ENCODE measurements around the gene ATG13.

Gene ATG13

DNA sequence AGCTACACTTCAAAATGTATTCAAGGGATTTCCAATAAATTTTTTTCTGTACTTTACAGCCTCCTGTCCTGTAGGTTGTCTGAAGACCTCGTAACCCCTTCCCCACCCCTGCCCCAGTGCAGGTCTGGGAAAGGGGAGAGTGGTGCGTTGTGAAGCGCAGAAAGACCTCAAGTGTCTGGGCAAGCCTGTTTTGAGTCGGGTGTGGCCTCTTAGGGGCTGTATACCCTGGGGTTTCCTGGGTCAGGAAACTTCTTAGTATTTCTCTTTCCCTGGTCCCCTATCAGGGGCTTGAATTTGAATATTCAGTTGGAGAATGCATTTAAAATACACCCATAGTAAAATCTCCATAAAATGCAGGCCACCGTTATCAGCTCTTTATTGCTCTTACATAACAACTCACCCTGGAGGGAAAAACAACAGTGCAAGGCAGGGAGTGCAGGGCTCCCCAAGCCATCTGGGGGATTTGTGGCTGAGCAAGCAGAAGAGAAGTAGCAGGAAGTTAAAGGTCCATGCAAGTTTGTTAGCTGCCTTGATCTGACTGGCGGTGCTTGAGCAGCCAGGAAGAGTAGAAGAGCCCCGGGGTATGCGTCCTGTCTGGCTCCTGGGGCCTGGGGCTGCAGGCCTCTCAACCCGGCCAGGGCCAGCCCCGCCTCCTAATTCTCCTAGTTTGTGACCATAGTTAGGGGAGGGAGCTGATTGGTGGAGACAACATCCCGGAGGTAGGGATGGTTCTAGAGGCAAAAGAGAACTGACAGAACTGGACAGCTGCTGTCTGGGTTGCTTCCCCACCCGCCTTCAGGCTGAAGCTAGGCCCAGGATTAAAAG lies 57.3 kb downstream of the ATG13 start:
- in situ Hi-C loops (cut with MboI; ENCODE audit: low sequenced_read_pairs) = no loop called here

DNA sequence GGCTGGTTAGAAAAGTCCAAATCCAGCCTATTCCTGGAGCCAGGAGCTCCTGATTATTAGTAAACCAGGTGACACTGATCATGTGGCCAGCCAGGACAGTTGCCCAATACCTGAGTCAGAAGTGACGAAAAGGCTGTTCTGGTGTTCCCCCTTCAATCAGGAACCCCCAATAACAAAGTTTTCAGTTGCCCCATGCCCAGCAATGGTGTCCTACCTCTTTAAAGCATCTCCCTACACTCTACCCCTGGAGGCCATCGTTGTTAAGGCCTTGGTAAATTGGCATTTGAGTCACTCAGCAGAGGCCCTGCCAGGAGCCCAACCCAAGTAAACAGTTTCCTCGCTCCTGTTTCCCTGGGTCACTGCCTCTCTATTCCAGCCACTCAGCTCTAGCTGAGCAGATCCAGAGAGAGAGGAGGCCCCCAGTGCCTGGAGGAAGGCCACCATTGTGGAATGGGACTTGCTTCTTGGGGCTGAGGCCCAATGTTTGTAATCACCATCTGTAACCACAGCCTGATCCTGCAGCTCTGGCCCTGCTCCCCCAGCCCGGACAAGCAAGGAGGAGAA lies 58.0 kb downstream of the ATG13 start:
- in situ Hi-C loops (cut with MboI; ENCODE audit: low sequenced_read_pairs) = no loop called here

- in situ Hi-C loops (cut with MboI; ENCODE audit: low sequenced_read_pairs) = no loop called here
Observed at GRCh38 chr11:46675949-46676348, 58.6 kb downstream of the ATG13 start.

- in situ Hi-C loops (cut with MboI; ENCODE audit: low sequenced_read_pairs) = no loop called here
Observed at GRCh38 chr11:46676436-46677158, 59.2 kb downstream of the ATG13 start.

DNA sequence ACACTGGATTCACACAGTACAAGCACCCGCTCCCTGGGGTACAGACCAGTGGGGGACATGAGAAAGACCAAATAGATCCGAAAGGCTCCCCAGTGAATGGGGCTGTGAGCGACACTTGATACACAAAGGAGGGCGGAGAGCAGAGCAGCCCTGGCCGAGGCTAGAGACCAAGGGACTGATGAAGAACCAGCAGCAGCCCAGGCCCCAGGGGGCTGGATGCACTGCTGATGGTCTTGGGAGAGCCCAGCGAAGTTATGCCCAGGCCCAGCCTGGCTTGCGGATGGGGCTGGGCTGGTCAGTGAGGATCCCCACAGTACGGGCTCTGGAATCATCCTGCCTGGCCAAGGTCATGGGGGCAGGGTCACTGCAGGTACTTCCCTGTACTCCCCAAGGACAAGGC lies 59.8 kb downstream of the ATG13 start:
- in situ Hi-C loops (cut with MboI; ENCODE audit: low sequenced_read_pairs) = no loop called here

DNA sequence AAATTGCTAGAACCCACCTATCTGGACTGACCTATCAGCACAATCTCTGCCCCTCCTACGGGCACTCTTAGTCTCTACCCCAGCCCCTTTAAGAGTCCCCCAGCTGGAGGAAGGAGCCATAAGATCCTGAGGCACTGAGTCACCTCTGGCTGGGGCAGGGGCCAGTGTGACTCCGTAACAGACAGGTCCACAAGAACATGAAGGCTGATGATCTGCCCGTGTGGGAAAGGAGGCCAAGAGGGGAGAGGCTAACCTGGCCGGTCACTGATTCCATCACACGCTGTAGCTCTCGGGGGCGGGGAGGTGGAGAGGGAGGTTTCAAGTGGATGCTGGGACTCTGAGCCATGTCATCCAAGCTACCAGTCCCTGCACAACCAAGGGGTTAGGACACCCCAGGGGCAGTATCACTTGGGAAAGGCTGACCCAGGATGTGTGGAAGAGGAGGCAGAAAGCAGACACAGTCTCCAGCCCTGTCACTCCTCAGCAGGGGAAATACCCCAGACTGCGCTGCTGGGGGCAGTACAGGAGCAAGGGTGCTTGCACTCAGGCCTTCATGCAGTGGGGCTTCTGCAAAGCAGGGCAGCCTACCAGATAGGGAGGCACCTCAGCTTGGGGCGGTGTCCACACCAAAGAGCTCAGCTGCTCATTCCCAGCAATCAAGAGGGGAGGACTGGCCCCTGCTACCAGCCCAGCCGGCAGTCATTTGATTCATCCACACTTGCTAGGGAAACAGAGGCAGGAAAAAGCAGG lies 60.8 kb downstream of the ATG13 start:
- in situ Hi-C loops (cut with MboI; ENCODE audit: low sequenced_read_pairs) = no loop called here

GRCh38 chr11:46678741-46679130 lies 61.4 kb downstream of the ATG13 start:
- in situ Hi-C loops (cut with MboI; ENCODE audit: low sequenced_read_pairs) = no loop called here

DNA sequence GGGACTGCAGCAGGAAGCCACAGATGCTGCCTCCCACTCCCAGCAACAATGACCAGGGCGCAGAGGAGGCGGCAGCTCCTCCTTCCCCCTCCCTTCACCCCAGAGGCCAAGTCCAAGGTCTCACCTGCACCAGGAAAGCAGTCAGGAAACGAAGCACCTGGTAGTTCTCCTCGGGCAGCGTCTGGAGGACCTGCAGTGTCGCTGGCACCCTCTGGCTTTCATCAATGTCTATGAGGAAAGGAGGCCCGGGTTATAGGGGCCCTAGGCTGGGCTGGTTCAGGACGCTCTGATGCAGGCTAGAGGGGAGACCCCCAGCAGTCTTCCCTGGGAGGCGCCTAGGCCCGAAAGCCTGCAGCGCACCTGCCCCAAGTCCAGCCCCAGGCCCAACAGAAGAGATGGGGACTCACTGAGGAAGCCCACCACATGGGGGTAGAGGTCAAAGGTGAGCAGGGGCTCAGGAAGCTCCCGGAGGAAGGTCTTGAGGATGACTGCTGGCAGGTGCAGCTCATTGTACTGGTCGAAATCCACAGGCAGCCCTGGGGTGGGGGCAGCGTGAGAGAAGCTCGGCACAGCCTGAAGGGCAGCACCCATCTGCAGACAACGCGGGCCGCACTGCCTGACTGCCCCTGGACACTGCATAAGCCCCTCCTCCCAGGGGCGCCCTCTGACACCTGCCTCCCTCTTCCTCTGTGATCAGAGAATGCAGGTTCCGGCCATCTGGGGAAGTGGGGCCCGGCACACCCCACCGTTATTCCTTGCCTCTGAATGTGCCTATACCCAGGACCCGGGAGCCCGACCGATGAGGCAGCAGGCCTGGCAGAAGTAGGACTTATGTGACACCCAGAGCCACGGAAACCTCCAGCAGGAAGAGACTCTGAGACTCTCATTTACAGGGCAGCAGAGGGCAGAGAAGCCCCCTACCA lies 62.1 kb downstream of the ATG13 start:
- in situ Hi-C loops (cut with MboI; ENCODE audit: low sequenced_read_pairs) = no loop called here

DNA sequence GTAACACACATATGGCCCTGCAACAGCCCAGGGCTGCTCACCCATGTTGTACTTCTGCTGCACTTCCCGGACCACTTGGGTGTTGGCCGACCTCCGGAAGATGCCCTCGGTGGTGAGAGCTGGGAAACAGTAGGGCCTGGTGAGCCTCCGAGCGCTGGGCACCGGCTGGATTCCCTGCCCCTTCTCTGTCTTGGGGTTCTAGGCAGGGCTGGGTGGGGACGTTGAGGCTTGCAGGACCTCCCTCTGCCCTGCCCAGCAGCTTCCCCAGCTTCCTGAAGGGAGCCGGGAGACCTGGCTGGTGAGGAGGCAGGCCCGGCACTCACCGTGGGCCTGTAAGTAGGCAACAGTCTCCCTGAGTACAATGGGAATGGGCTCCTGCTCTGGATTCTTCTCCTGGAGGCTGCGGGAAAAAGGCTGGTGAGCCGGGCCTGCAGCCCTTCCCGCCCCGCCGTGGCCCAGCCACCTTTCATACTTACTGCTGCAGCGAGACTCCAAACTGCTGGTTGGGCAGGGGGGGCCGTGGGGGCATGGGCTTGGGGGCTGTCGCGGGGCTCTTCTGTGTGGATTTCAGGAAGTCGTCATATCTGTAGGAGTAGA lies 62.9 kb downstream of the ATG13 start:
- in situ Hi-C loops (cut with MboI; ENCODE audit: low sequenced_read_pairs) = no loop called here

DNA sequence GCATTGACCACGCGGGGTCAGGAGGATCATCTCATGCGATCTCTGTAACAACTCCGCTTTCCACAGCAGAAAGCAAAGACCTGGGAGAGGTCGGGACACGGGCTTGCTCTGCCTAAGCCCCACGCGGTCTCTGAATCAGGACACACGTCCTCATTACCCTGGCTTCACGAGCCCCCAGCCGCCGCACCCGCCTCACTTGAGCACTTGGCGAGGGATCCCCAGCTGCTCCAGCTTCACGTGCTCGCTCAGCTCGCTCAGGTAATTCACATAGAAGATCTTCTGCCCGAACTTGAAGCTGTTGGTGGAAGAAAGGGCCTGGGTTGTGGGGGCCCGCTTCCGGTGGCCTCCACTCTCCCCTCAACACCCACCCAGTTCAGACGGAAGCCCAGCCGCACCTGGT lies 63.5 kb downstream of the ATG13 start:
- in situ Hi-C loops (cut with MboI; ENCODE audit: low sequenced_read_pairs) = no loop called here

DNA sequence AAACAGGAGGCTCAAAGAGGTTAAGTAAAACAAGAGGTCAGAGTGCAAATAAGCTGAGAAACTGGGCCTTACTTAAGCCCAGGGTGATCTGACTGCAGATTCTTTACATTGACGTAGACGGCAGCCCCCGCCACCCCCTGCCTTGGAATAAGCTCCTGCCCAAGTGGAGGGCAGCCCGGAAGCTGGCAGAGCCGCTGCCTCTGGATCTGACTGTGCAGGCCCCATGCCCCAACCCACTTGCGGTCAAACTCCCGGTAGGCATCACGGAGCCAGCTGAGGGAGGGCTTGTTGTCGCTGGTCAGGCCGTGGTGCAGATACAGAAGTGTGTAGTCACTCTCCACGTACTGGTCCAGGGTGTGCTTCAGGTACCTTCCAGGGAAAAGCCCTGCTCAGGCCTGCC lies 64.5 kb downstream of the ATG13 start:
- in situ Hi-C loops (cut with MboI; ENCODE audit: low sequenced_read_pairs) = no loop called here

GRCh38 chr11:46682773-46683752 lies 65.7 kb downstream of the ATG13 start:
- in situ Hi-C loops (cut with MboI; ENCODE audit: low sequenced_read_pairs) = no loop called here

GRCh38 chr11:46684367-46684766 lies 67.0 kb downstream of the ATG13 start:
- in situ Hi-C loops (cut with MboI; ENCODE audit: low sequenced_read_pairs) = no loop called here

DNA sequence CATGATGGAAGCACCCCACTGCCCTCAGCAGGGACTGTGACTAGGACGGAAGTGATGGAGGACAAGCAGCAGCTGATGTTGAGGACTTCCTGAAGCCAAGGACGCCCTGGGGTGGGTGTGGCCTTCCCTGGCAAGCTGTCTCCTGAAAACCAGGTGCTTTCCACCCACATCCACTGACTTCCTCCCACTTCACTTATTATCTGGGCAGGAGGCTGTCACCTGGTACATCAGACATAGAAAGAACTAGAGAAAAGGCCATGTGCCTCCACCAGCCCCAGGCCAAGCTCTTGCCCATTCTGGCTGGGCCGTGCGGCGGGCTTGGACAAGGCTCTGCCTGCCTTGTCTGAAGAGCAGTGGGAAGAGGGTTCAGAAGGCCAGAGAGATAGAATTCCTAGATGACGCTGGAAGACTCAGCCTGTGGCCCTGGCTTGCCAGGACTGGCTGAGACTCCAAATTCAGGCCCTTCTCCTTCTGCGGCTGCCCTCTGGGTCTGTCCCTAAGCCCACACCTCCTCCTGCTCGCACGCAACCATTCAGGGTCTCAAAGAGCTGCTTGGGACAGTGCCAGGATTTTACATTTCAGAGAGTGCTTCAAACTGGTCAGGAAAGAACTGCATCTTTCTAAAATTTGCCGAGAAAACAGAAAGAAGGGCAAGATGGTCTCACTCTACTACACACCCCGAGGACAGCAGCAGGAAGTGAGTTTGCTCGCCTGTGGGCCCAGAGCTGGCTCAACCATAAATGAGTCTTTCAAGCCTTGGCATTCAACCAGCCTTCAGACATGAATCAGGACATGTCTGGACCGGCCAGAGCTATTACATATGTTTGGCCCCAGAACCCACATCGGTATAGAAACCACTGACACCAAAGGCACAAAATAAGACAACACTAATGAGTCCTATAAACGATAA lies 69.8 kb downstream of the ATG13 start:
- in situ Hi-C loops (cut with MboI; ENCODE audit: low sequenced_read_pairs) = no loop called here

GRCh38 chr11:46690702-46691101 lies 73.3 kb downstream of the ATG13 start:
- in situ Hi-C loops (cut with MboI; ENCODE audit: low sequenced_read_pairs) = no loop called here

GRCh38 chr11:46692450-46692849 lies 75.1 kb downstream of the ATG13 start:
- in situ Hi-C loops (cut with MboI; ENCODE audit: low sequenced_read_pairs) = no loop called here

- in situ Hi-C loops (cut with MboI; ENCODE audit: low sequenced_read_pairs) = no loop called here
Observed at GRCh38 chr11:46693597-46694012, 76.3 kb downstream of the ATG13 start.

DNA sequence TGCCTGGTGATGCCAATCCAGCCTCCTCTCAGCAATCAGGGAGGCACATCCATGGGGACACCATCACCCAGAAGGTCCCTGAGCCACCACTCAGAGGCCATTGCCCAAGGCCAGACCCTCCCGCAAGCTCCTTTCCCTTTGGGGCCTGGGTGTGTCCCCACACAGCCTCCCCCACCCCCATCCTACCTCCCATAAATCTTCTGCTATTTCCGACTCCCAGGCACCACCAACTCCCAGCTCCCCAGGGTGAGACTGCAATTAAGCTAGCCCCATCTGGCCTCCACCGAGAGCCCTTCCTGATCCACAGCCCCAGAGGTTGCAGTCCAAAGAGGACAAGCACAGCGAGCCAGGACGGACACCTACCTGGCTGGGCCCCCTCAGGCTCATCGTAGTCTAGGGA lies 76.7 kb downstream of the ATG13 start:
- in situ Hi-C loops (cut with MboI; ENCODE audit: low sequenced_read_pairs) = no loop called here

Data from hTERT RPE-1 (cell line).